WERI-Rb-1 (cell line): Measurements from ENCODE around the gene PKNOX2.
A peak's percentile ranks its signal among the peaks of the same experiment; 100 is the strongest.

ENCODE experiments used
- DNase-seq: peaks from one replicate; pipeline ENCODE4 v3.0.0-alpha.2; 2020
- H3K27ac ChIP-seq: fragments of 250-450 bp; sonication (Bioruptor Pico); 2 replicates; pipeline ENCODE4 v1.5.1; 2020; ENCODE audit warnings: mild to moderate bottlenecking, moderate library complexity
- H3K27me3 ChIP-seq: fragments of 250-450 bp; sonication (Bioruptor Pico); 2 replicates; pipeline ENCODE4 v1.5.1; 2021; ENCODE audit warnings: mild to moderate bottlenecking, low read depth, moderate library complexity; ENCODE audit not compliant: insufficient read depth, severe bottlenecking
- H3K36me3 ChIP-seq: fragments of 250-450 bp; sonication (Bioruptor Pico); 2 replicates; pipeline ENCODE4 v1.5.1; 2020; ENCODE audit warnings: mild to moderate bottlenecking, moderate library complexity
- H3K4me3 ChIP-seq: 2 replicates; pipeline ENCODE4 v1.5.1; 2011; ENCODE audit warnings: low read depth, mild to moderate bottlenecking, control low read depth, low read length
- H3K9me3 ChIP-seq: fragments of 250-450 bp; sonication (Bioruptor Pico); 2 replicates; pipeline ENCODE4 v1.5.1; 2021; ENCODE audit warnings: mild to moderate bottlenecking, moderate library complexity; ENCODE audit not compliant: severe bottlenecking
- TF ChIP-seq, protein P1 (sequence below): IDR thresholded peaks from 2 replicates; pipeline ENCODE4 v1.5.1; 2011; ENCODE audit warnings: low read depth, mild to moderate bottlenecking, control low read depth, inconsistent platforms, low read length

Gene PKNOX2, protein sequence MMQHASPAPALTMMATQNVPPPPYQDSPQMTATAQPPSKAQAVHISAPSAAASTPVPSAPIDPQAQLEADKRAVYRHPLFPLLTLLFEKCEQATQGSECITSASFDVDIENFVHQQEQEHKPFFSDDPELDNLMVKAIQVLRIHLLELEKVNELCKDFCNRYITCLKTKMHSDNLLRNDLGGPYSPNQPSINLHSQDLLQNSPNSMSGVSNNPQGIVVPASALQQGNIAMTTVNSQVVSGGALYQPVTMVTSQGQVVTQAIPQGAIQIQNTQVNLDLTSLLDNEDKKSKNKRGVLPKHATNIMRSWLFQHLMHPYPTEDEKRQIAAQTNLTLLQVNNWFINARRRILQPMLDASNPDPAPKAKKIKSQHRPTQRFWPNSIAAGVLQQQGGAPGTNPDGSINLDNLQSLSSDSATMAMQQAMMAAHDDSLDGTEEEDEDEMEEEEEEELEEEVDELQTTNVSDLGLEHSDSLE

DNA sequence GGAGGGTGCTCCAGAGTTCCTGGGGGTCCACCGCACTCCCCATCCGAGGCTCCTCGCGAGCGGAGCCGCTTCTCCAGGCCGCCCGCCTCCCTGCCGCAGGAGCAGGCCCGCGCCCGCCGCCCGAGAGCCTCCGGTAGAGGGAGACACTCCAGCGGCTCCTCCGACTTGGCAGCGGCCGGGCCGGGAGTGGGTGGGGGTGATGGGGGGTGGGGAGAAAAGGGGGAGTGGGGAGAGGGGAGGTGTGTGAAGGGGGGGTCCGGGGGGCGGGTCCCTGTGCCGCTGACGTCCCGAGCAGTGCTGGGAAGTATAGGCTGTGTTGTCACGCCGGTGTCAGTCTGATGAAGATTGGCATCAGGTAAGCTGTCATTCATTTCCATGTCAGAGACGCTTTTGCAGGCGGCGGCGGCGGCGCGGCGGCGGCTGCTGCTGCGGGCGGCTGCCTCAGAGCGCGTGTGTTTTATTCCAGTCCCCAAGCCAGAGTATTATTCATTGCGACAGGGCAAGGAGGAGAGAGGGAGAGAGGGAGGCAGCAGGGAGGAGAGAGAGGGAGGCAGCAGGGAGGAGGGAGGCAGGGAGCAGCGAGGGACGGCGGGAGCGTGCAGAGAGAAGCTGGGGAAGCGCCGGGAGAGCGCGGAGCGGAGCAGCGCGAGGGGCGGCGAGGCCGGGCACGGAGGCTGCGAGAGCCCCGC, at the start of gene PKNOX2:
PKNOX2 (plus strand) TSS at position 330 of the 689 bp plus-strand sequence. CDS start 186,555 bp downstream, outside the sequence.
- DNase-seq: peak; percentile 86
- no peaks in the 10 kb centered on the region for H3K9me3 ChIP-seq
- peak within 1 kb of the TSS; percentile 76 for H3K4me3 ChIP-seq
- no peaks in the 10 kb centered on the region for H3K27me3 ChIP-seq
- peak within 1 kb of the TSS; percentile 69 for H3K27ac ChIP-seq
- TF ChIP-seq, protein P1, sequence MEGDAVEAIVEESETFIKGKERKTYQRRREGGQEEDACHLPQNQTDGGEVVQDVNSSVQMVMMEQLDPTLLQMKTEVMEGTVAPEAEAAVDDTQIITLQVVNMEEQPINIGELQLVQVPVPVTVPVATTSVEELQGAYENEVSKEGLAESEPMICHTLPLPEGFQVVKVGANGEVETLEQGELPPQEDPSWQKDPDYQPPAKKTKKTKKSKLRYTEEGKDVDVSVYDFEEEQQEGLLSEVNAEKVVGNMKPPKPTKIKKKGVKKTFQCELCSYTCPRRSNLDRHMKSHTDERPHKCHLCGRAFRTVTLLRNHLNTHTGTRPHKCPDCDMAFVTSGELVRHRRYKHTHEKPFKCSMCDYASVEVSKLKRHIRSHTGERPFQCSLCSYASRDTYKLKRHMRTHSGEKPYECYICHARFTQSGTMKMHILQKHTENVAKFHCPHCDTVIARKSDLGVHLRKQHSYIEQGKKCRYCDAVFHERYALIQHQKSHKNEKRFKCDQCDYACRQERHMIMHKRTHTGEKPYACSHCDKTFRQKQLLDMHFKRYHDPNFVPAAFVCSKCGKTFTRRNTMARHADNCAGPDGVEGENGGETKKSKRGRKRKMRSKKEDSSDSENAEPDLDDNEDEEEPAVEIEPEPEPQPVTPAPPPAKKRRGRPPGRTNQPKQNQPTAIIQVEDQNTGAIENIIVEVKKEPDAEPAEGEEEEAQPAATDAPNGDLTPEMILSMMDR: peak; percentile 69
- H3K36me3 ChIP-seq: no peaks in the 10 kb centered on the region

DNA sequence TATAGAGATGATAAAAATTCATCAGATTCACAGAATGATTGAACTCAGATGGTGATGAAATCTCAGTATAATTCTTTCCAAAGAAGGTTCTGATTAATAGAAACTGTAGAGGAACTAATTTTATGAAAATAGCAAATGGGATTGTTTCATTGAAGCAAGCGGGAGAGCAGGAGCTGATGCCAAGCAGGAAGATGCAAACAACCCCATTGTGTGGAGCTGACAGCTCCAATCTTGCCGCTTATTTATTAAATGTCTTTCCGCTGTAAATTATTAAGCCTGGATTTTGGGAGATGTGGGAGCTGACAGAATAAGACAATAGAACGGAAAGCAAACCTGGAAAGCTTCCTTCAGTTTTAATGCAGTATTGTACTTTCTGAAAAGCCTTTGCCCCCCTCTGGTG, 47.1 kb upstream of the PKNOX2 start:
- H3K9me3 ChIP-seq: no peaks in the 10 kb centered on the region
- no peak overlapping the region for H3K27ac ChIP-seq
- DNase-seq: no peak
- no peaks in the 10 kb centered on the region for H3K27me3 ChIP-seq
- TF ChIP-seq, protein P1: no peak
- no peak overlapping the region for H3K4me3 ChIP-seq
- H3K36me3 ChIP-seq: no peaks in the 10 kb centered on the region

DNA sequence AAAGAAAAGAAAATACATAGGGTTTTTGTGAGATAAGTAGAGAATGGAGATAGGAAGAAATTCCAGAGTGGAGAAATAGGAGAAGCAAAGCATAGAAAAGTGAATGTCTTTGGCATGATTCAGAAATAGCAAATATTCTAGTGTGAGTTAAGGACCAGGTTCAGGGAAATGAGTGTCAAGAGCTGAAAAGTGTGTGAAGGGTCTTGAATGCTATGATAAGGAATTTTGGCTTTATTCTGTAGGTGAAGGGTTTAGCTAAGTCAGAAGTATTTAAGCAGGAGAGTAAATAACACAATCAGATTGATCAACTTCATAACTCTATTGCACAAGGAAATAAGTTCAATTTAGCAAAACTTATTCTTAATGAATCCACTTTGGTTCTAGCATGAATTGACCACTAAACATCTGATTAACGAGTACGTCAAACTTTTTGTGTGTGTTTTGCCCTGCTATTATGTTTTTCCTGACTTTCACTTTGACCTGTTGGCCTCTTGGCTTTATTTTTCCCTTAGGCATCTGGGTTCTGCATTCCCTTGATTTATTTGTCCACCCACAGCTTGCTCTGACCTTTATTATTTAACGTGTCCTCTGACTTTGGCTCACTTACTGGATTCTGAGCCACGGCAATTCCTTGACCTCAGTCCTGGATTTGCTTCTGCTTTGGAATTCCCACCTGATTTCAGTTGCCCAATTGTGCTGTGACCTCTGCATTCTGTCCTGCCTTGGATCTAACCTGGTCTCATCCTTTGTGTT, 41.2 kb upstream of the PKNOX2 start:
- TF ChIP-seq, protein P1: no peak
- no peak overlapping the region for H3K27ac ChIP-seq
- peaks cover 2% of the 10 kb centered on the region for H3K9me3 ChIP-seq
- no peaks in the 10 kb centered on the region for H3K27me3 ChIP-seq
- no peaks in the 10 kb centered on the region for H3K36me3 ChIP-seq
- H3K4me3 ChIP-seq: no peak overlapping the region
- no peak for DNase-seq

DNA sequence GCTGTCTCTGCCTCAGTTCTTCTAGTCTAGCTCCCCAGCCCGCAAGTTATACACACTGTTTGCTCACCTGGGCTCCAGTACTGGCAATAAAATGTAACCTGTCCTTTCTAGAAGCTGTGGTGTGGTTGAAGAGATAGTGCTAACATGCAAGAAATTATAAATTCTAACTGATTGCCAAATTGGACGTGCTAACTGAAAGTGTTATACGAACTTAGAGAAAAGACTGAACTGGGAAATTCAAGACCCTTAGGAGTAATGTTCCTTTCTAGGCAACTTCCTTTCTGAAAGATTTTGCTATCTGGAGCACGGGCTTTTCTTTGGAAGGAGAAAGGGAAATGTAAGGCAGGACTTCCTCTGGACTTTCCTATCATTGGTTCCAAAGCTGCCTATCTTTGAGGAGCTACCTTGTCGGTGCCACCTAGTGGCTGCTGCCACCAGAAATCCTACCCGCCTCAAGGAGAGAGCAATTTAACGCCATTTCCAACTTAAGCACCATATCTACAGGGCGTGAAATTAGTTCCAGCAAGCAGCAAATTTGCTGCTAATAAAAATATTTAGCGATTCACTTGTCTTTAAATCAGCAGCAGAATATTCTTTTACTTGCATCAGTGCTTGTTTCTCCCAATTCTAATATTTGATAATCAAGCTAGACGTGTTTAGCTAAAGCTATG, 40.5 kb upstream of the PKNOX2 start:
- peak; percentile 50 for DNase-seq
- Histone ChIP-seq H3K36me3 (no peaks in the 10 kb centered on the region), H3K9me3 (peaks cover 2% of the 10 kb centered on the region), H3K4me3 (no peak overlapping the region), H3K27me3 (no peaks in the 10 kb centered on the region), H3K27ac (no peak overlapping the region)
- TF ChIP-seq, protein P1: peak; percentile 51

DNA sequence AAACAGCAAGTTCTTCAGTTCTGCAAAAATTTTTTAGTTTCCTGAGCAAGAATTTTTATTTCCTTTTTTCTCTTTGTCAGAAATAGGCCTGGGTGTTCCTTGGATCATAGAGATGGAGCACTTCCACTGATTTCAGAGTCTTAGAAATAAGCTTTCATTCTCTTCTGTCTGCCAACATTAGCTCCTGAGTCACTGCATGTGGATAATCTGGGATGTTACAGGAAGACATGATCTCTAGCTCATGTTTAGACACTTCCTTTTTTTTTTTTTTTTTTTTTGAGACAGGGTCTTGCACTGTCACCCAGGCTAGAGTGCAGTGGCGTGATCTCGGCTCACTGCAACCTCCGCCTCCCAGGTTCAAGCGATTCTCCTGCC, 39.9 kb upstream of the PKNOX2 start:
- Histone ChIP-seq H3K4me3 (no peak overlapping the region), H3K9me3 (peaks cover 2% of the 10 kb centered on the region), H3K27me3 (no peaks in the 10 kb centered on the region), H3K36me3 (no peaks in the 10 kb centered on the region), H3K27ac (no peak overlapping the region)
- DNase-seq: no peak
- TF ChIP-seq, protein P1: no peak
